COLO668 (cell line): ENCODE results near the gene CYP2A6.
"Not testable (repeated sequence)": the region's sequence is repeated elsewhere in the genome, so short reads cannot be mapped to it uniquely, and the experiment has no call there.

Experiments
- DNase-seq: peaks from one replicate; lab custom pipeline; 2025; ENCODE audit not compliant: unreplicated experiment; lab: John Stamatoyannopoulos, UW

Gene CYP2A6

DNA sequence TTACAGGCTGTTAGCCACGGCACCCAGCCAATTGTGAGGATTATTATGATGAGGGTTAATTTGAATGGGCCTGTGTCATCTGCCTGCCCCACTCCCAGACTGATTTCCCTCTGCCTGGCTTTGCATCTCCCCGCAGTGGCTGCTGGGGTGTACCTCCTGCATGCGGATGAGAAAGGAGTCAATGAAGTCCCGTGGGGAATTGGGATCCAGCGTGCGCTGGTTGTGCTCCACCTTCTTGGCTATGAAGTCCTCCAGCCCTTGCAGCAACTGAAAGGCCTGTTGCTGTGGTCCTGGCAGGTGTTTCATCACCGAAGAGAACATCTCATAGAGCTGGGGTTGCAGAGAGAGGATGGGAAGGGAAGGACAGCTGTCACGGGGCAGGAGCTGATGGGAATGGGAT, 3.5 kb downstream of the CYP2A6 start:
- DNase-seq, result not testable (repeated sequence)

DNA sequence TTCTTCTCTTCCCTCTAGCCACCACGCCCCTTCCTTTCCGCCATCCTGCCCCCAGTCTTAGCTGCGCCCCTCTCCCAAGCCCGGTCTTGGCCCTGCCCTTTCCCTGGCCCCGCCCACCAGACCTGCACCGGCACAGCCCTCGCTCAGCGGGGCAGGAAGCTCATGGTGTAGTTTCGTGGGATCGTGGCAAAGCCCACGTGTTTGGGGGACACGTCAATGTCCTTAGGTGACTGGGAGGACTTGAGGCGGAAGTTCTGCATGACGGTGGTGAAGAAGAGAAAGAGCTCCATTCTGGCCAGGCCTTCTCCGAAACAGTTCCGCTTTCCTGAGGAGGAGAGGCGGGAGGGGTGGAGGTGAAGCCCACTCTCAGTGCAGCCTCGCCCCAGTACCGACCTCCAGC, 6.6 kb downstream of the CYP2A6 start:
- DNase-seq, result not testable (repeated sequence)

GRCh38 chr19:40842997-40843652, 7.1 kb downstream of the CYP2A6 start:
- DNase-seq, result not testable (repeated sequence)

GRCh38 chr19:40842012-40842411, 8.2 kb downstream of the CYP2A6 start:
- DNase-seq, result not testable (repeated sequence)

DNA sequence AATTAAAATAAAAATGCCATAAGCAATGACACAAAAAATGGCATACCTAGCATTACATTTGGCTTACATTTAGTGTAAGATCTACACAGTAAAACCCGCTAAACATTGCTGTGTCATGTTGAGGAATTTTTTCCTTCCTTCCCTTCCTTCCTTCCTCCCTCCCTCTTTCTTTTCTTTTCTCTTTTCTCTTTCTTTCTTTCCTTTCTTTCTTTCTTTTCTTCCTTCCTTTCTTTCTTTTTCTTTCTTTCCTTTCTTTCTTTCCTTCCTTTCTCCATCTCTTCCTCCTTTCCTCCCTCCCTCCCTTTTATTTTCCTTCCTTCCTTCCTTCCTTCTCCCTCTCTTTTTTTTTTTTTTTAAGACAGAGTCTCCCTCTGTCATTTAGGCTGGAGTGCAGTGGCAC, 11.8 kb downstream of the CYP2A6 start:
- DNase-seq, result not testable (repeated sequence)

DNA sequence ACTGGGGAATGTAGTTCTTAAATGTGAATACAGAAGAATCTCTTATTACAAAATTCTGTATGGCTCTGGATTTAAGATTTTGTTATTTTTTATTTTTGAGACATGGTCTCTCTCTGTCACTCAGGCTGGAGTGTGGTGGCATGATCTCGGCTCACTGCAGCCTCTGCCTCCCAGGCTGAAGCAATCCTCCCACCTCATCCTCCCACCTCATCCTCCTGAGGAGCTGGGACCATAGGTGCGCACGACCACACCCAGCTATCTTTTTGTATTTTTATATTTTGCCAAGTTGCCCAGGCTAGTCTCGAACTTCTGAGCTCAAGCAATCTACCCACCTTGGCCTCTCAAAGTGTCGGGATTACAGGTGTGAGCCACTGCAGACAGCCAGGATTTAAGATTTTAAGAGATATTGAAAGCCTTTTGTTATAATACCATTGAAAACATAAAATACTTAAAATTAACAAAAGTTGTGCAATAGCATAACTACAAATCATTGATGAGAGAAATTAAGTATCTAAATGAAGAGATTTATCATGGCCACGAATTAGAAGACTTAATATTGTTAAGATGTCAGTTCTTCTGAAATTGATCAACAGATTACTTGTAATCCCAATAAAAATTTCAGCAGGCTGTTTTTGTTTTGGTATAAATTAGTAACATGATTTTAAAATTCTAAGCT, 13.4 kb downstream of the CYP2A6 start:
- DNase-seq, result no peak

DNA sequence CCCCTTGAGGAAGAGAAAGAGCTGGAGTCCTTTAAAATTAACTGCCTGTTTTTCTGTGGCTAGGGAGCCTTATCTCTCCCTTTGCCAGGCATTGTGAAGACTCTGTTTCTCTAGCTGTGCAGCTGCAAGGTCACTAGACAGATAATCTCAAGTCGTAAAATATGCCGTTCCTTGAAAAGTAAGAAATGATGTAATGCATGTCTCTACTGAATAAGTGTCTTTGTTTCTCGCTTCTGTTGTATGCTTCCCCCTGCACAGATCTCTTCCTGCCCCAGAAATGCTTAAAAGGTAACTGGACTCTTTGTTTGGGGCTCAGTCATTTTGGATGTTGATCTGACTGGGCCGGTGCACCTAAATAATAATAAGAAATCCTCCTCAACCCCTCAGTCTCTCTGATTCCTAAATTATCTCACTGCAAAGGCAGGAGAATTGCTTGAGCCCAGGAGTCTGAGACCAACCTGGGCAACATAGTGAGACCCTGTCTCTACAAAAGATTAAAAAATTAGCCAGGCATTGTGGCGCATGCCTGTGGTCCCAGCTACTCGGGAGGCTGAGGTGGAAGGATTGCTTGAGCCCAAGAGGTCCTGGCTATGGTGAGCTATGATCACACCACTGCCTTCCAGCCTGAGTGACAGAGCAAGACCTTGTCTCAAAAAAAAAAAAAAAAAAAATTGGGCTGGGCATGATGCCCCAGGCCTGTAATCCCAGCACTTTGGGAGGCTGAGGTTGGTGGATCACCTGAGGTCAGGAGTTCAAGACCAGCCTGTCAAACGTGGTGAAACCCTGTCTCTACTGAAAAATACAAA, 16.3 kb downstream of the CYP2A6 start:
- not testable (repeated sequence) for DNase-seq

DNA sequence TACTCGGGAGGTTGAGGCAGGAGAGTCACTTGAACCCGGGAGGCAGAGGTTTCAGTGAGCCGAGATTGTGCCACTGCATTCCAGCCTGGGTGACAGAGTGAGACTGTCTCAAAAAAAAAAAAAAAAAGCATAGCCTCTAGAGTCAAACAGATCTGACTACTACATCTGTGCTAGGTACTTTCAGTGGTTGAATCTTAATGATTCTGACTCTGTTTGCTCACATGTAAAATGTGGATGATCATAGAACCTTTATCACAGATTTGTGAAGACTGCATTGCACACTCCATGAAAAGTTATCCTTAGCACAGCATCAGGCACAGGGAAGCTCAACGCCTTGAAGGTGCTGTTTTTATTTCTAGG, 17.8 kb downstream of the CYP2A6 start:
- not testable (repeated sequence) for DNase-seq

GRCh38 chr19:40831502-40832430, 18.5 kb downstream of the CYP2A6 start:
- DNase-seq, result no peak

DNA sequence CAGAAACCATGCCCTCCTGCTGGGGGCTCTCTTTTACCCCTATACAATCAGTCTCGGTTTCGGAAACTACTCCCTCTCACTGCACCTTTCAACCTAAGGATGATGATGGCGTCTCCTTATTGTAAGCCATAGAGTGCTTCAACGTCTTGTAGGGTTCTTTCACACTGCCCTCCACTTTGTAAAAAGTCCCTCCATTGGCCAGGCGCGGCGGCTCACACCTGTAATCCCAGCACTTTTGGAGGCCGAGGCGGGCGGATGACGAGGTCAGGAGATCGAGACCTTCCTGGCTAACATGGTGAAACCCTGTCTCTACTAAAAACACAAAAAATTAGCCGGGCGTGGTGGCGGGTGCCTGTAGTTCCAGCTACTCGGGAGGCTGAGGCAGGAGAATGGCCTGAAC, 19.5 kb downstream of the CYP2A6 start:
- DNase-seq, result not testable (repeated sequence)

- DNase-seq, result no peak
Measured at GRCh38 chr19:40829205-40829604, 21.0 kb downstream of the CYP2A6 start.

DNA sequence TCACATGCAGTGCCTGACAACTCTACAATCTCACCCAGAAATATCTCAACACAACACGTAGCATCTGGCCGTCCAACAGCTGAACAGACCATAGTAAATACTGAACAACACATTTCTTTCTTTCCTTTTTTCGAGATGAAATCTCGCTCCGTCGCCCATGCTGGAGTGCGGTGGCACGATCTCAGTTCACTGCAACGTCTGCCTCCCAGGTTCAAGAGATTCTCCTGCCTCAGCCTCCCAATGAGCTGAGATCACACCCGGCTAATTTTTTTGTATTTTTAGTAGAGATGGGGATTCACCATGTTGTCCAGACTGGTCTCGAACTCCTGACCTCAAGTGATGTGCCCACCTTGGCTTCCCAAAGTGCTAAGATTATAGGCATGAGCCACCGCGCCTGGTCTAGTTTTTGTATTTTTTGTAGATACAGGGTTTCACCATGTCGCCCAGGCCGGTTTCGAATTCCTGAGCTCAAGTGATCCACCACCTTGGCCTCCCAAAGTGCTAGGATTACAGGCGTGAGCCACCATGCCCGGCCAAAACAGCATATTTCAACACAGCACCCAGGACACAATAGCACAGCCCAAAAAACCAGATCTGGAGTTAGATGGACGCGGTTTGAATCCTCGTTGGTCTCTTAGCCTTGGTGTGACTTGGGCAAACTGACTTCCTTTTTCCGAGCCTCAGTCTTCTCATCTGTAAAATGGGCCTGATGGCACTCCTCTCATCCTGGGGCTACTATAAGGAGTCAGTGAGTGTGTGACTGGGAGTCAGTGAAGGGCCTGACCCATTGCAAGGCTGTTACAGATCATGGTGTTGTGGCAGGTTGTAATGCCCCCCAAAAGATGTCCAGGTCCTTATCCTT, 22.6 kb downstream of the CYP2A6 start:
- DNase-seq, result no peak

- DNase-seq, result not testable (repeated sequence)
Measured at GRCh38 chr19:40826699-40827385, 23.4 kb downstream of the CYP2A6 start.

DNA sequence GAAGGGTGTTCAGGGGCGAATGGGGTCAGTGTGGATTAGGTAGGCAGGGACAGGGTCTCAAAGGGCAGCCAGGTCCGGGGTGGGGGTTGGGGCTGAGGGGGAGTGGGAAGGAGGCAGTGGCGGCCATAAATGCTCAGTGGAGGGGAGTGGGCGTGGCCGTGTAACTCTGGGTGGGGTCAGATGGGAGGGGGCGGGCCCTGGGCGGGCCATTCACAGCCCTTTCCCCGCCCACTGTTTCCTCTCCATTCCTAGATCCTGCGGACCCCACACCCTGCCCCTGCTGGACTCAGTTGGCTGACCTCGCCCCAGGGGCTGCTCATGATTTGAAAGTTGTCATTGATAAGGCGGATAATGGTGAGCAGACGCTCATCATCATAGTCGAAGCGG, 23.9 kb downstream of the CYP2A6 start:
- DNase-seq, result not testable (repeated sequence)

GRCh38 chr19:40825460-40826095, 24.7 kb downstream of the CYP2A6 start:
- DNase-seq, result not testable (repeated sequence)

DNA sequence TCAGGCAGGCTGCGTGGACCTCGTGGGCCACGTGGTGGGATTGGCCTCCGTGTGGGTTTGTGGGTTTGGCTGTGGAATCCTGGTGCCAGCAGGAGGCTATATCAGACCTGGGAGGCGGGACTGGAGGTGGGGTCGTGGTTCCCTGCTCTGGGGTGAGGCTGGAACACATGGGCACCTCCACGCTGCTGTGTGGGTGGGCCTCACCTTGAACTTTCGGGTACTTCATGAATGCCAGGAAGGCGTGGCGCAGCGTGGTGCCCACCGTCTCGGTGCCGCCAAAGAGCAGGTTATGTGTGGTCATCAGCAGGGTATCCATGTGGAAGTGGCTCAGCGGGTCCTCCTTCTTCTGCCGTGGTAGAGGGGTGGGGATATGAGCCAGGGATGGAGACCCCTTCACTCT, 25.3 kb downstream of the CYP2A6 start:
- DNase-seq, result not testable (repeated sequence)

GRCh38 chr19:40822704-40823553, 27.3 kb downstream of the CYP2A6 start:
- not testable (repeated sequence) for DNase-seq

- DNase-seq, result no peak
Measured at GRCh38 chr19:40822161-40822560, 28.1 kb downstream of the CYP2A6 start.
